Measurements from ENCODE around the gene RBM7.

Gene RBM7

GRCh38 chr11:114440121-114440860 lies 39.8 kb downstream of the RBM7 start:
- peak overlapping the region; percentile 97 for H3K27ac ChIP-seq

GRCh38 chr11:114440971-114441763 lies 40.7 kb downstream of the RBM7 start:
- TF ChIP-seq CTCF (conservative IDR thresholded peaks at IDR 0.05), result no peak

More at GRCh38 chr11:114440121-114440860, 39.8 kb downstream of the RBM7 start:
- no peak for TF ChIP-seq CTCF (conservative IDR thresholded peaks at IDR 0.05)

GRCh38 chr11:114441921-114442320 lies 41.5 kb downstream of the RBM7 start:
- peak overlapping the region; percentile 97 for H3K27ac ChIP-seq
- no peak for TF ChIP-seq CTCF (conservative IDR thresholded peaks at IDR 0.05)

More at GRCh38 chr11:114440971-114441763, 40.7 kb downstream of the RBM7 start:
- H3K27ac ChIP-seq, result peak overlapping the region; percentile 97

GRCh38 chr11:114442536-114442935 lies 42.1 kb downstream of the RBM7 start:
- H3K27ac ChIP-seq, result peak overlapping the region; percentile 97

GRCh38 chr11:114447444-114447843 lies 47.0 kb downstream of the RBM7 start:
- H3K27ac ChIP-seq, result peak overlapping the region; percentile 36; the same call in 1 of the 2 replicates

More at GRCh38 chr11:114442536-114442935, 42.1 kb downstream of the RBM7 start:
- TF ChIP-seq CTCF (conservative IDR thresholded peaks at IDR 0.05), result no peak

GRCh38 chr11:114447892-114448291 lies 47.4 kb downstream of the RBM7 start:
- TF ChIP-seq CTCF (conservative IDR thresholded peaks at IDR 0.05), result no peak
- peak overlapping the region; percentile 36 for H3K27ac ChIP-seq

More at GRCh38 chr11:114447444-114447843, 47.0 kb downstream of the RBM7 start:
- no peak for TF ChIP-seq CTCF (conservative IDR thresholded peaks at IDR 0.05)

Measured in VCaP (cell line).